Measurements from ENCODE around the gene KIF26B. TPM values are rescaled to one million over a fixed set of nuclear protein-coding genes. Genes with fewer than 3 reads are reported as not detected.

The KIF26B gene
- polyA plus RNA-seq, 1 donor (not counting 4 experiments of a cell fraction or from before 2014, with no cell fraction given): 0.58 TPM

- no peak overlapping the region for H3K4me2 ChIP-seq (ENCODE audit: control insufficient read depth, extremely low read depth, insufficient read depth, low read depth, low read length)
- no peaks in the 10 kb centered on the region for H3K9me1 ChIP-seq (ENCODE audit: control insufficient read depth, extremely low read depth, insufficient read depth, low read length)
- dilution Hi-C loops (cut with MboI; ENCODE audit: extremely low pct_ligation_motif_present, low sequenced_read_pairs): no loop called here
- no peaks in the 10 kb centered on the region for H3K36me3 ChIP-seq (ENCODE audit: control insufficient read depth in 2 of 2, extremely low read depth in 1 of 2, insufficient read depth in 2 of 2, low read length in 2 of 2)
- FAIRE-seq (no peak), DNase-seq (ENCODE audit: low read depth, low spot score) (no peak)
- TF ChIP-seq, protein P1, sequence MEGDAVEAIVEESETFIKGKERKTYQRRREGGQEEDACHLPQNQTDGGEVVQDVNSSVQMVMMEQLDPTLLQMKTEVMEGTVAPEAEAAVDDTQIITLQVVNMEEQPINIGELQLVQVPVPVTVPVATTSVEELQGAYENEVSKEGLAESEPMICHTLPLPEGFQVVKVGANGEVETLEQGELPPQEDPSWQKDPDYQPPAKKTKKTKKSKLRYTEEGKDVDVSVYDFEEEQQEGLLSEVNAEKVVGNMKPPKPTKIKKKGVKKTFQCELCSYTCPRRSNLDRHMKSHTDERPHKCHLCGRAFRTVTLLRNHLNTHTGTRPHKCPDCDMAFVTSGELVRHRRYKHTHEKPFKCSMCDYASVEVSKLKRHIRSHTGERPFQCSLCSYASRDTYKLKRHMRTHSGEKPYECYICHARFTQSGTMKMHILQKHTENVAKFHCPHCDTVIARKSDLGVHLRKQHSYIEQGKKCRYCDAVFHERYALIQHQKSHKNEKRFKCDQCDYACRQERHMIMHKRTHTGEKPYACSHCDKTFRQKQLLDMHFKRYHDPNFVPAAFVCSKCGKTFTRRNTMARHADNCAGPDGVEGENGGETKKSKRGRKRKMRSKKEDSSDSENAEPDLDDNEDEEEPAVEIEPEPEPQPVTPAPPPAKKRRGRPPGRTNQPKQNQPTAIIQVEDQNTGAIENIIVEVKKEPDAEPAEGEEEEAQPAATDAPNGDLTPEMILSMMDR (optimal IDR thresholded peaks at IDR 0.05 in 1 of 3, IDR thresholded peaks at IDR 0.05 in 1 of 3, conservative IDR thresholded peaks at IDR 0.05 in 1 of 3; ENCODE audit: extremely low read depth in 1 of 3, insufficient read depth in 2 of 3, low read length in 3 of 3): no peak
- TF ChIP-seq EZH2 (IDR thresholded peaks at IDR 0.05; ENCODE audit: low read length): no peak
- no peaks in the 10 kb centered on the region for H3K27me3 ChIP-seq (ENCODE audit: control insufficient read depth, extremely low read depth, insufficient read depth, low read length)
- no peak overlapping the region for H3K9ac ChIP-seq (ENCODE audit: control insufficient read depth, extremely low read depth, insufficient read depth, low read length)
- H2AFZ ChIP-seq (ENCODE audit: control insufficient read depth, low read length): no peak overlapping the region
- no peaks in the 10 kb centered on the region for H3K4me1 ChIP-seq (ENCODE audit: control insufficient read depth, extremely low read depth, insufficient read depth, low read length)
- H3K79me2 ChIP-seq (ENCODE audit: control insufficient read depth, insufficient read depth, low read length): no peaks in the 10 kb centered on the region
- no peaks in the 10 kb centered on the region for H4K20me1 ChIP-seq (ENCODE audit: control insufficient read depth, extremely low read depth, insufficient read depth, low read length)
- no peak overlapping the region for H3K4me3 ChIP-seq (ENCODE audit: control insufficient read depth in 2 of 3, extremely low read depth in 1 of 3, insufficient read depth in 2 of 3, low read depth in 1 of 3, low read length in 3 of 3)
- no peaks in the 10 kb centered on the region for H3K9me3 ChIP-seq (ENCODE audit: control insufficient read depth, low read depth, low read length)
- no peak overlapping the region for H3K27ac ChIP-seq (ENCODE audit: control insufficient read depth, insufficient read depth, low read length)
Measured at GRCh38 chr1:245270063-245270462, 115.3 kb downstream of the KIF26B start.

GRCh38 chr1:245270972-245271371 lies 116.2 kb downstream of the KIF26B start:
- Histone ChIP-seq H3K9me3 (ENCODE audit: control insufficient read depth, low read depth, low read length) (no peaks in the 10 kb centered on the region), H3K36me3 (ENCODE audit: control insufficient read depth in 2 of 2, extremely low read depth in 1 of 2, insufficient read depth in 2 of 2, low read length in 2 of 2) (no peaks in the 10 kb centered on the region), H3K4me2 (ENCODE audit: control insufficient read depth, extremely low read depth, insufficient read depth, low read depth, low read length) (no peak overlapping the region), H3K9me1 (ENCODE audit: control insufficient read depth, extremely low read depth, insufficient read depth, low read length) (no peaks in the 10 kb centered on the region), H3K27ac (ENCODE audit: control insufficient read depth, insufficient read depth, low read length) (no peak overlapping the region), H3K4me3 (ENCODE audit: control insufficient read depth in 2 of 3, extremely low read depth in 1 of 3, insufficient read depth in 2 of 3, low read depth in 1 of 3, low read length in 3 of 3) (no peak overlapping the region), H2AFZ (ENCODE audit: control insufficient read depth, low read length) (no peak overlapping the region), H3K79me2 (ENCODE audit: control insufficient read depth, insufficient read depth, low read length) (no peaks in the 10 kb centered on the region), H4K20me1 (ENCODE audit: control insufficient read depth, extremely low read depth, insufficient read depth, low read length) (no peaks in the 10 kb centered on the region), H3K4me1 (ENCODE audit: control insufficient read depth, extremely low read depth, insufficient read depth, low read length) (no peaks in the 10 kb centered on the region), H3K27me3 (ENCODE audit: control insufficient read depth, extremely low read depth, insufficient read depth, low read length) (no peaks in the 10 kb centered on the region), H3K9ac (ENCODE audit: control insufficient read depth, extremely low read depth, insufficient read depth, low read length) (no peak overlapping the region)
- FAIRE-seq (no peak), DNase-seq (ENCODE audit: low read depth, low spot score) (no peak)
- TF ChIP-seq, protein P1 (optimal IDR thresholded peaks at IDR 0.05 in 1 of 3, IDR thresholded peaks at IDR 0.05 in 1 of 3, conservative IDR thresholded peaks at IDR 0.05 in 1 of 3; ENCODE audit: extremely low read depth in 1 of 3, insufficient read depth in 2 of 3, low read length in 3 of 3): no peak
- no peak for TF ChIP-seq EZH2 (IDR thresholded peaks at IDR 0.05; ENCODE audit: low read length)
- dilution Hi-C loops (cut with MboI; ENCODE audit: extremely low pct_ligation_motif_present, low sequenced_read_pairs): no loop called here
